ENCODE data around the gene FBXL20.

- TF ChIP-seq EZH2 (IDR thresholded peaks at IDR 0.05; ENCODE audit: insufficient read depth, poor library complexity, severe bottlenecking) (no peak), EZH2phosphoT487 (IDR thresholded peaks at IDR 0.05; ENCODE audit: insufficient read depth, low read depth) (no peak)
Measured at GRCh38 chr17:39341541-39341940, 59.9 kb downstream of the FBXL20 start.

Measured in GM23248 (cell line).